GM23248 (cell line): ENCODE results near the gene CTNNBIP1. TPM values are rescaled to one million over a fixed set of nuclear protein-coding genes. Genes with fewer than 3 reads are reported as not detected.

ENCODE experiments used
- DNase-seq: peaks from one replicate; pipeline ENCODE4 v3.0.0-alpha.2; 2015
- H2AFZ ChIP-seq: fragments of 200-600 bp; sonication (generic); 2 replicates; pipeline ENCODE4 v1.6.1; 2016; ENCODE audit warnings: antibody characterized with exemption
- H3F3A ChIP-seq: fragments of 200-600 bp; sonication (generic); 2 replicates; pipeline ENCODE4 v1.6.1; 2016; ENCODE audit warnings: mild to moderate bottlenecking, antibody characterized with exemption, mixed run types; ENCODE audit not compliant: insufficient read depth
- H3K27ac ChIP-seq: fragments of 200-600 bp; sonication (generic); 2 replicates; pipeline ENCODE4 v1.5.1; 2016; ENCODE audit warnings: mild to moderate bottlenecking
- H3K27me3 ChIP-seq: fragments of 200-600 bp; sonication (generic); replicated peaks from 2 replicates; pipeline ENCODE4 v1.6.1; 2016; ENCODE audit warnings: mild to moderate bottlenecking; ENCODE audit not compliant: insufficient read depth
- H3K36me3 ChIP-seq: fragments of 200-600 bp; sonication (generic); 2 replicates; pipeline ENCODE4 v1.6.1; 2016; ENCODE audit warnings: low read depth, mild to moderate bottlenecking
- H3K4me1 ChIP-seq: fragments of 200-600 bp; sonication (generic); 2 replicates; pipeline ENCODE4 v1.6.1; 2016; ENCODE audit warnings: mild to moderate bottlenecking; ENCODE audit not compliant: insufficient read depth
- H3K4me2 ChIP-seq: fragments of 200-600 bp; sonication (generic); one replicate; pipeline ENCODE4 v1.6.1; 2016; ENCODE audit warnings: mild to moderate bottlenecking; ENCODE audit not compliant: unreplicated experiment
- H3K4me3 ChIP-seq: fragments of 200-600 bp; sonication (generic); 2 replicates; pipeline ENCODE4 v1.5.1; 2016; ENCODE audit warnings: mild to moderate bottlenecking
- H3K79me2 ChIP-seq: fragments of 200-600 bp; sonication (generic); 2 replicates; pipeline ENCODE4 v1.6.1; 2016; ENCODE audit warnings: mild to moderate bottlenecking; ENCODE audit not compliant: insufficient read depth
- H3K9ac ChIP-seq: fragments of 200-600 bp; sonication (generic); 2 replicates; pipeline ENCODE4 v1.6.1; 2016; ENCODE audit warnings: mild to moderate bottlenecking
- H3K9me2 ChIP-seq: fragments of 200-600 bp; sonication (generic); 2 replicates; pipeline ENCODE4 v1.6.1; 2016; ENCODE audit warnings: mixed run types, mild to moderate bottlenecking, moderate library complexity; ENCODE audit not compliant: insufficient read depth
- H3K9me3 ChIP-seq: fragments of 200-600 bp; sonication (generic); one replicate; pipeline ENCODE4 v1.6.1; 2017; ENCODE audit warnings: low read depth
- H4K20me1 ChIP-seq: fragments of 200-600 bp; sonication (generic); 2 replicates; pipeline ENCODE4 v1.6.0; 2016; ENCODE audit not compliant: insufficient read depth
- EZH2 ChIP-seq: fragments of 200-600 bp; sonication (generic); IDR thresholded peaks from 2 replicates; pipeline ENCODE4 v1.6.1; 2018; ENCODE audit warnings: antibody characterized with exemption, mild to moderate bottlenecking; ENCODE audit not compliant: insufficient read depth, poor library complexity, severe bottlenecking
- EZH2phosphoT487 ChIP-seq: fragments of 200-600 bp; sonication (generic); IDR thresholded peaks from 2 replicates; pipeline ENCODE4 v1.6.1; 2018; ENCODE audit warnings: antibody characterized with exemption, moderate library complexity, mild to moderate bottlenecking, low read depth; ENCODE audit not compliant: insufficient read depth
- WGBS, 2 experiments: methylation state at CpG; one replicate each; pipeline ENCODE4 v1.1.6; 2015 to 2017; ENCODE audit warnings: low lambda C conversion rate in 2 of 2, low coverage in 1 of 2; ENCODE audit errors: missing lambda C conversion rate in 2 of 2; 5-methylcytosine and 5-hydroxymethylcytosine counted together
- in situ Hi-C: fragments of 300-500 bp; cut with MboI; formaldehyde crosslinking; loops from 2 replicates; pipeline ENCODE4 v1.15.0; 2020
- polyA plus RNA-seq: library from polyadenylated mRNA; unstranded; fragments of >200 nt; fragmentation: Nextera tagmentation; extraction: Ambion mirVana; gene quantifications from 2 replicates; pipeline ENCODE4 v1.2.1, GENCODE V29; 2016
- total RNA-seq: library from RNA; depleted of rRNA; stranded (reverse); fragments of >200 nt; shearing (Covaris generic); gene quantifications from 2 replicates; pipeline ENCODE4 v1.2.3, GENCODE V29; 2014

CTNNBIP1 gene
- total and polyA plus RNA-seq, 2 experiments from 2014 or later, result 22.2 to 31.0 TPM

DNA sequence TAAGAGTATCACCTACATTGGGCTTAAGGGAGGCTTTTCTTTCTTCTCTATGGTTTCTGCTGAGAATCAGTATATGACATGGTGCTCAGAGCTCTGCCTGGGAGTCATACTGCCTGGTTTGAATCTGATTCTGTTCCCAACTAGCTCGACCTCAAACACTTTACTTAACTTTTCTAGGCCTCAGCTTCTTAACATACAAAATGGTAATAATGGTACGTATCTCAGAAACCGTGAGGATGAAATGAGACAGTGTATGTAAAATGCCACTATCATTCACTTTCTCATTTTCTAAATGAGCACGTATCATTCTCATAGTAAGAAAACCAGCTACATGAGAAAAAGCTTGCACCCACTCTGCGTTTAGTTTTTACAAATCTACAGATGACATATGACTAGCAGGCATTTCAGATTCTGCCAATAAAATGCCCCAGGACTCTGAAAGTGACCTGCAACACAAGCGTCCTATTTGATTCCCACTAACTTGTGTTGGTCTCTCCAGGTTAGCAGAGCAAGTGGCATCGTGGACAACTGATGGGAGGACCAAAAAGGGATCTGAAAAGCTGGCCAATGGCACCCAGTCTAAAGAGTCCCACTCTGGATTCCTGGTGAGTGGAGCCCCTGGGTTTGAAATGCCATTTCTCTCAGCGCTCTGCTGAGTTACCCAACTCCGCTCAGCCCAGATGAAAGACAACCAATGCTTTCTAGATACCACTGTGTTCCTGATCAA is 6.1 kb downstream of the CTNNBIP1 start:
- H3K36me3 ChIP-seq, result no peaks in the 10 kb centered on the region
- no peaks in the 10 kb centered on the region for H3K9me3 ChIP-seq
- no peak overlapping the region for H3K4me2 ChIP-seq
- H3K9me2 ChIP-seq, result no peaks in the 10 kb centered on the region
- H3K79me2 ChIP-seq, result peaks cover 7% of the 10 kb centered on the region; the same call in 1 of the 2 replicates
- H3K4me3 ChIP-seq, result no peak overlapping the region
- H3F3A ChIP-seq, result no peaks in the 10 kb centered on the region
- H3K9ac ChIP-seq, result no peak overlapping the region
- no peak overlapping the region for H3K27ac ChIP-seq
- H2AFZ ChIP-seq, result no peak overlapping the region
- in situ Hi-C loops, result no loop called here
- H3K4me1 ChIP-seq, result peaks cover 5% of the 10 kb centered on the region; the same call in 1 of the 2 replicates
- H4K20me1 ChIP-seq, result no peaks in the 10 kb centered on the region
- no peaks in the 10 kb centered on the region for H3K27me3 ChIP-seq
- WGBS, 2 experiments, result 96% methylated on average over 9 of the region's 9 CpGs
- no peak for TF ChIP-seq EZH2phosphoT487
- TF ChIP-seq EZH2, result no peak
- no peak for DNase-seq

DNA sequence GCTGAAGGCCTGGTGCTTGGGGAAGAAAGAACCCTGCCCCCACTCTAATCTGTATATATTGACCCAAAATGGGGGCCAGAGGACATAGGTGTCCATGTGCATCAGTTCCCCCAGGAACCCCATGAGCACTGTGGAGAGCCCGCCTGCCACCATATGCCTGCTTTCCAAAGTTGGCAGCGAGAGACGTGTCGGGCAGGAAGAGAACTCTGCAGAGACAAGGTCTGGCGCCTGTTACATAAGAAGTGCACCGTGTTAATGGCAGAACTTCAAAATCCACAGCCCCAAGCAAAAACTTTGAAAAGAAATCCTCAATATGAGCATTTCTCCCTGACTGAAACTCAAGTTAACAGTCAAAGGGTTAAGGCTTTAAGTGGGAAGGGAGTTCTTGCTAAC is 8.0 kb downstream of the CTNNBIP1 start:
- Histone ChIP-seq H3F3A (no peaks in the 10 kb centered on the region), H3K9me2 (no peaks in the 10 kb centered on the region), H3K27ac (no peak overlapping the region), H3K27me3 (no peaks in the 10 kb centered on the region), H4K20me1 (no peaks in the 10 kb centered on the region), H3K4me2 (no peak overlapping the region), H2AFZ (no peak overlapping the region), H3K9ac (no peak overlapping the region), H3K36me3 (no peaks in the 10 kb centered on the region), H3K4me3 (no peak overlapping the region), H3K79me2 (peaks cover 7% of the 10 kb centered on the region; the same call in 1 of the 2 replicates), H3K9me3 (no peaks in the 10 kb centered on the region), H3K4me1 (peaks cover 5% of the 10 kb centered on the region; the same call in 1 of the 2 replicates)
- in situ Hi-C loops, result no loop called here
- 82 to 86% methylated on average over 6 of the region's 6 CpGs for WGBS, 2 experiments
- TF ChIP-seq EZH2phosphoT487, result no peak
- TF ChIP-seq EZH2, result no peak
- no peak for DNase-seq

DNA sequence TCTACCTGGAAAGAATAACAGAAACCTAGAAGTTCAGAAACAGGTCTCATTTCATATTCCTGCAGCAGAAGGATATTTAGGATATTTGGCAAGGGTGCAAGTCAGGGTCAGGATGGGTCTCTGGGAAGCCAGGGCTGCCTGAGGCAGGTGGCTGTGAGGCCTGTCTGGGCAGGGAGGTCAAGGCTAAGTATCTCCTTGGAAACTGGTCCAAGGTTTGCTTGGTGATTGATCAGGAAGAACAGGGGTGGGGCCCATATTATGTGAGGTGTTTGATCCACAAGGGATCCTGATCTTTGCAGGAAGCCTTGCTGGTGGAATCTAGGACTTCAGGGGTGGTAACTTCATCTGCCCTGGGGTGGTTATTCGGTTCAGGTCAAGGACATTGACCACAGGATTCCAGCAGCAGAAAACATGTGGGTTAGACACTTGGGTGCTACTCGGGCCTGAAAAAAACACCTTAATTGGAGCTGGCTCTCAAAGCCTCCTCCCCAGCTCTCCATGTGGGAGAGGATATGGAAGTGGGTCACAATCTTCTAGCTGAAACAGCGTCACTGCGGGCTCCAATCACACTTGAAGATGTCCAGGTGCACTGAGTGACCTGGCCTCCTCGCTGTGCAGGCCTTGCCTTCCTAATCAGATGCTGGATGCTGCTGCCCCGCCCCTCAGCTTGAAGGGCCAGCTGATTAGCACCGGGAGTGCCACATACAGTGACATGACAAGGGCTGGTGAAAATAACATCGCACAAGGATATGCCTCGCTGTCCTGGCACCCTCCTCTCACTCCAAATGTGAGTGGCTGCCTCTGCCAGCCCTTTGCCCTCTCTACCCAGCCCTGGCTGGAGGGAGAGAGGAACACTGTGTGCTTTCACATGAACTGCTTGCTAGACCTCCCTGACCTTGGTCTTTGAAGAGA is 8.7 kb downstream of the CTNNBIP1 start:
- TF ChIP-seq EZH2 (no peak), EZH2phosphoT487 (no peak)
- in situ Hi-C loops, result no loop called here
- Histone ChIP-seq H3K27ac (no peak overlapping the region), H3K4me1 (peaks cover 5% of the 10 kb centered on the region; the same call in 1 of the 2 replicates), H3K9ac (no peak overlapping the region), H3K4me3 (no peak overlapping the region), H3F3A (no peaks in the 10 kb centered on the region), H3K36me3 (no peaks in the 10 kb centered on the region), H3K9me2 (no peaks in the 10 kb centered on the region), H2AFZ (no peak overlapping the region), H3K9me3 (no peaks in the 10 kb centered on the region), H4K20me1 (no peaks in the 10 kb centered on the region), H3K4me2 (no peak overlapping the region), H3K79me2 (peaks cover 7% of the 10 kb centered on the region; the same call in 1 of the 2 replicates), H3K27me3 (no peaks in the 10 kb centered on the region)
- WGBS, 2 experiments, result 87 to 90% methylated on average over 9 of the region's 9 CpGs
- no peak for DNase-seq

DNA sequence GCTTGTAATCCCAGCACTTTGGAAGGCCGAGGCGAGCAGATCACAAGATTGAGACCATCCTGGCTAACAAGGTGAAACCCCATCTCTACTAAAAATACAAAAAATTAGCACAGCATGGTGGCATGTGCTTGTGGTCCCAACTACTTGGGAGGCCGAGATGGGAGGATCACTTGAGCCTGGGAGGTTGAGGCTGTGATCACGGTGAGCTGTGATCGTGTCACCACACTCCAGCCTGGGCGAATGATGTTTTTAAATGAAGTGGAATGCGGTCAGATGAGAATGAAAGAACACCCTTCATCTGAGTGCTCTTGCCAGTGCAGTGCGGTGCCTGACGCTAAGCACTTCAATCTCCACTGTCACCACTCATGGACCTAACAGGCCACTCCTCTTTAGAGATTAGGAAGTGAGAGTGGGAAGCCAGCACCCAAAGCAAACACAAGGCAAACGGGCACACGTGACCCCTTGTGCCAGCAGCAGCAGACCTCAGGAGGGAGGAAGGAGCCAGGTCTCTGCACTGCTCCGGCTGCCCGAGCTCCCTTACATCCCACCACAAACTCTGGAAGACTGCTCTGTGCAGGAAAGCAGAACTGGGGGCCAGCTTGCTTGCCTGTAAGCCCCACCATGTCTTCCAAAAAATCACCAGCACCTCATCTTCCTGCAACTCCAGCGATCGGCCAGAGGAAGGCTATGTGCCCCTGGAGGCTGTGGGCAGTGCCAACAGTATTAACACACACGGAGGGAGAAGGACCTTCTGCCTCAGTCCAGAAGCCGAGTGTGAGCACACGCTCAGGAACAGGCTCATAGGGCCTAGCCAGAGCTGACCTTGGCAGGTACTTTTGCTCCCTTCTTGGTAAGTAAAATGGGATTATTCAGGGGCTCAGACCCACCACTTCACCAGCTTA is 9.7 kb downstream of the CTNNBIP1 start:
- 91 to 92% methylated on average over 18 of the region's 18 CpGs for WGBS, 2 experiments
- no peaks in the 10 kb centered on the region for H3K9me2 ChIP-seq
- TF ChIP-seq EZH2phosphoT487 (no peak), EZH2 (no peak)
- DNase-seq, result no peak
- no peaks in the 10 kb centered on the region for H3F3A ChIP-seq
- no peaks in the 10 kb centered on the region for H3K27me3 ChIP-seq
- no peak overlapping the region for H2AFZ ChIP-seq
- no peak overlapping the region for H3K4me3 ChIP-seq
- no peaks in the 10 kb centered on the region for H4K20me1 ChIP-seq
- no peak overlapping the region for H3K27ac ChIP-seq
- H3K9ac ChIP-seq, result no peak overlapping the region
- H3K9me3 ChIP-seq, result no peaks in the 10 kb centered on the region
- peaks cover 5% of the 10 kb centered on the region; the same call in 1 of the 2 replicates for H3K4me1 ChIP-seq
- no peak overlapping the region for H3K4me2 ChIP-seq
- H3K79me2 ChIP-seq, result peaks cover 7% of the 10 kb centered on the region; the same call in 1 of the 2 replicates
- H3K36me3 ChIP-seq, result no peaks in the 10 kb centered on the region
- in situ Hi-C loops, result no loop called here
